ELF-1 (cell line): Measurements from ENCODE around the gene MACROD2.

ENCODE experiments used
- DNase-seq: peaks from one replicate; pipeline ENCODE4 v3.0.0-alpha.2; 2016; ENCODE audit warnings: low read depth, low spot score

Gene MACROD2

GRCh38 chr20:16083639-16084280, 2088.4 kb downstream of the MACROD2 start:
- DNase-seq: no peak

GRCh38 chr20:16095226-16095625, 2099.9 kb downstream of the MACROD2 start:
- no peak for DNase-seq

GRCh38 chr20:16096756-16097326, 2101.5 kb downstream of the MACROD2 start:
- no peak for DNase-seq

GRCh38 chr20:16097788-16098187, 2102.5 kb downstream of the MACROD2 start:
- DNase-seq: no peak

- DNase-seq: no peak
Measured at GRCh38 chr20:16098890-16099639, 2103.7 kb downstream of the MACROD2 start.

GRCh38 chr20:16100111-16100510, 2104.8 kb downstream of the MACROD2 start:
- DNase-seq: no peak

GRCh38 chr20:16100767-16101166, 2105.5 kb downstream of the MACROD2 start:
- DNase-seq: no peak
